Frontal cortex (tissue), 4 donors: Measurements from ENCODE around the gene BACH2. TPM values are rescaled to one million over a fixed set of nuclear protein-coding genes. Genes with fewer than 3 reads are reported as not detected.
A peak's percentile ranks its signal among the peaks of the same experiment; 100 is the strongest.

ENCODE experiments used
- DNase-seq, 2 donors: peaks; one replicate each; pipeline ENCODE4 v3.0.0; 2012; ENCODE audit warnings: low spot score in 2 of 2
- FAIRE-seq: peaks from 2 replicates; lab custom pipeline; 2012; peaks lifted over from hg19 to GRCh38; lab: Jason Lieb, UNC
- total RNA-seq: library from RNA; depleted of rRNA; stranded (reverse); fragments of >200 nt; gene quantifications from one replicate; pipeline ENCODE4 v1.2.3, GENCODE V29; 2014
- donor health status: control.
- donor health status: control.
- donor health status: control.

BACH2 gene
- total RNA-seq, 1 donor from 2014 or later, result 48.9 TPM

DNA sequence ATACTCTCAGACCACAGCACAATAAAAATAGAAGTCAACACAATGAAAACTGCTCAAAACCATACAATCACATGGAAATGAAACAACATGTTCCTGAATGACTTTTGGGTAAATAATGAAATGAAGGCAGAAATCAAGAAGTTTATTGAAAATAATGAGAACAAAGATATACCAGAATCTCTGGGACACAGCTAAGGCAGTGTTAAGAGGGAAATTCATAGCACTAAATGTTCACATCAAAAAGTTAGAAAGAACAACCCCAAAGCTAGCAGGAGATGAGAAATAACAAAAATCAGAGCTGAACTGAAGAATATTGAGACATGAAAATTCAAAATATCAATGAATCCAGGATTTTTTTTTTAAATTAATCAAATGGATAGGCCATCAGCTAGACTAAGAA lies 183.3 kb downstream of the BACH2 start:
- DNase-seq, result no peak
- no peak for FAIRE-seq

DNA sequence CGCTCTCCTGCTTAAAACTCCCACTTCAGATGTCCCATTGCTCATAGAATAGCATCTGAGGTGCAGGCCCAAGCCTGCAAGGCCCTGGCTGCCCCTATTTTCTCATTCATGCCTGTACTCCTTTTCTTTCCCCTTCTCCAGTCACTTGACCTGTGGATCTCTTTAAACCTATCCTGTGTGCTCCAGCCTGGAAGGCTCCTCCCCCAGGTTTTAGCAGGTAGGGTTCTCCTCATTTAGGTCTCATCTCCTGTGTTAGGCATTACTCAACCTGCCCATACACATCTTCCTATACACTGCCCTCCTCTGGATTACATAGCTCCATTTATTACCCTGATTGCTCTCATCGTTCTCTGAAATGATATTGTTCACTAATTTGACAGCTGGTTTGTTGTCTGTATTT lies 185.3 kb downstream of the BACH2 start:
- FAIRE-seq (no peak), DNase-seq (no peak)

DNA sequence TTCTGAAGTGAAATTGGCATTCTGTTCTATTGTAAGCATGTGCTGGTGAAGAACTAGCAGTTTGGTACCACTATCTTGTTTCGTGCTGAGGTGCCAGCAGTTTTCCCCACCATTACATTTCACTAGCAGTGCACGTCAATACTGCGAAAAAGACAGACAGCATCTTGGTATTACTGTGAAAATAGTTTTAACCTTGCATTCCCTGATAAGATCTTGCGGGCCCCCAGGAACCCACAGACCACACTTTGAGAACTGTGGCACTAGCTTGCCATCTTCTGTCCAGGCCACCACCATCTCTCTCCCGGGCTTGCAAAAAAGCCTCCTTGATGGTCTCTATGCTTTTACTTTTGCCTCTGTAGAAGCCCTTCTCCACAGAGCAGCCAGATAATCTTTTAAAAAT lies 185.7 kb downstream of the BACH2 start:
- DNase-seq (no peak), FAIRE-seq (no peak)

DNA sequence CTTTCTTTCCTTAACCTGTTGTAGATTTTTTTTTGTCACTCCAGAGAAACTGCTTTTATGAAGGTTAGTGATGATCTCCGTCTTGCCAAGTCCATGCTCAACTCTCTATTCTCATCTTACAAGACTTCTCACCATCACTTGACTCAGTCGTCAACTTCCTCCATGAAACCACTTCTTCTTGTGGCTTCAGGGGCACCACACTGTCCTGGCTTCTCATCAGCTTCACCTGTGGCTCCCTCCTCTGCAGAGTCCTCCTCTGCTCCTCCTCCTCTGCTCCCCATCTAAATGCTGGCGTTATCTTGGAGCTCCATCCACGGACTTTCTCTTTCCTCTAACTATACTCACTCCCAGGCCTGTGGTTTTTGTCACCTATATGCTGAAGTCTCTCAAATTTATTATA lies 187.5 kb downstream of the BACH2 start:
- no peak for FAIRE-seq

DNA sequence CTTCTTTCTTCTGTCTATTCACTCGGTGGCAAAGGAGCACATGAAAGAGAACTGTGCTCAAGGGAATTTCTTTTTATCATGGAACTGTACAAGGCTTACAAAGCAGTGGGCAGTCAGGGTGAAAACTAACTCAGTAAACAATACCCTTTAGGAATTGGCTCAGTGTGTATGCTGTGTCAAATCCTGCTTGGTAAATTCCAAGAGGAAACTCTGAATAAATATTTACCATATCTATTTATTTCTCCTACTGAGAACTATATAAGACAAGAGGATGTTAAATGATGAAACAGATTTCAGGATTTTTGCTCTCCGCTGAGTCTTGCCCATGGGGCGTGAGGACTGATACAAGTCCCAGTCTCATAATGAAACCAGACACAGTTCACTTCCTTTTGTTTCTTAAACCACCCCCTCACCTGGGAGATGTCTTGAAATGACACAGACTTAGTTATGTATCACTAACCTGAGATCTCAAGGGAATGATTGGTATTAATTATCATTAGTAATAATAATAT lies 188.8 kb downstream of the BACH2 start:
- FAIRE-seq, result no peak
- DNase-seq, result no peak

More for the DNA sequence above, 187.5 kb downstream of the BACH2 start:
- DNase-seq, result no peak

DNA sequence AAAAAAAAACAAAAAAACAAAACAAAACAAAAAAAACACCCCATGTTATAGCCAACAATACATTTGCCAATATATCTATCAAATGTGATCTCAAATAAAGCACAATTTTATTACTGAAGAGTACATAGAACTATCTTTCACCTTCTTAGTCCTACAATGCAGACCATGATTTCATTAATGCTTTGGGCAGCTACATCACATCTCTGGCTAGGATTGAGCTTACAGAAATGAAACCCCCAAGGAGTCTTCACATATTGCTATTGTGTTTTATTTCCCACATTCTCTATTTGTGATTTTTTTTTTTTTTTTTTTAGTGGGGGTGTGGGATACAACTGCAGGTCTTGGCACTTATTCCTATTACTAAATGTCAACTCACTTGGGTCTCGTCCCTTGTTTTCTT lies 189.3 kb downstream of the BACH2 start:
- no peak for DNase-seq
- FAIRE-seq, result no peak

DNA sequence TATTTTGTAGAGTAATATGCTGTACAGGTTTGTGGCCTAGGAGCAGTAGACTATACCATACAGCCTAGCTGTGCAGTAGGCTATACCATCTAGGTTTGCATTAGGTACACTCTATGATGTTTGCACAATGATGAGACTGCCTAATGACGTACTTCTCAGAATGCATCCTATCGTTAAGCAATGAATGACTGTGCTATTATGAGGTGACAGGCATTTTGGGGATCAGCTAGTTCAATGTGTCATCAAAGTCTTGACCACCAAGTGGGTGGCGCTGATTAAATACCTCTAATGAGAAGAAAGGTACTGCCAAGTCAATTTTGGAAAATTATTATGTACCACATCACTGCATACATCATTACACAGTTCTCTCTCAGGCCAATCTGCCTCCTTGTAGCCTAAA lies 190.2 kb downstream of the BACH2 start:
- FAIRE-seq, result no peak
- DNase-seq, result no peak

DNA sequence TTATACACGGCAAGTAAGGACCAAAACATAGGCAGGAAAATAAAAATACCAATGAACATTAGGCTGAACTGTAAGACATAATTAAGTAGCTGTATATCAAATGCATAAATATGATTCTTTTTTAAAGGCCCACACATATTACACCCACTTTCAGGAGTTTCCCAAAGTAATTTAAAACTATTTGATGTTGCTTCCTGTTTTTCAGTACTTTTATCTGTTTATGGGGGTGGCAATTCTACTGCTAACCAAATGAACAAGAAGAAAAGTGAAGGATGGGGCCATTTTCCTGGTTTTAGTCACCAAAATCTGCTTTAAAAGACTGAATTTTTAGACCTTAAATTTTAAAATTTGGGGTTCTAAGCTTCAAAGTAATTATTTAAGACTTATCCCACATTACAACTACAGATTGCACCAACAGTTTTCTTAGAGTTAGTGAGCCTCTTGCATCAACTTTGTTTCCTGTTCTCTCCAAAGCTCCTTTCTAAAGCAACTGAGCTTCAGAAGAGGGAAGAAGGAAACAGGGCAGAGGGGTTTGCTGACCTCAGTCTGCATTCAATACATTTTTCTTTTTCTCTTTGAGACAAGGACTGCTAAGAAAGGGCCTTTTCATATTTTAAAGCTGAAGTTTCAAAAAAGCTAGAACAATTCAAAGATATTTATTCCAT lies 191.0 kb downstream of the BACH2 start:
- no peak for DNase-seq
- FAIRE-seq, result no peak

DNA sequence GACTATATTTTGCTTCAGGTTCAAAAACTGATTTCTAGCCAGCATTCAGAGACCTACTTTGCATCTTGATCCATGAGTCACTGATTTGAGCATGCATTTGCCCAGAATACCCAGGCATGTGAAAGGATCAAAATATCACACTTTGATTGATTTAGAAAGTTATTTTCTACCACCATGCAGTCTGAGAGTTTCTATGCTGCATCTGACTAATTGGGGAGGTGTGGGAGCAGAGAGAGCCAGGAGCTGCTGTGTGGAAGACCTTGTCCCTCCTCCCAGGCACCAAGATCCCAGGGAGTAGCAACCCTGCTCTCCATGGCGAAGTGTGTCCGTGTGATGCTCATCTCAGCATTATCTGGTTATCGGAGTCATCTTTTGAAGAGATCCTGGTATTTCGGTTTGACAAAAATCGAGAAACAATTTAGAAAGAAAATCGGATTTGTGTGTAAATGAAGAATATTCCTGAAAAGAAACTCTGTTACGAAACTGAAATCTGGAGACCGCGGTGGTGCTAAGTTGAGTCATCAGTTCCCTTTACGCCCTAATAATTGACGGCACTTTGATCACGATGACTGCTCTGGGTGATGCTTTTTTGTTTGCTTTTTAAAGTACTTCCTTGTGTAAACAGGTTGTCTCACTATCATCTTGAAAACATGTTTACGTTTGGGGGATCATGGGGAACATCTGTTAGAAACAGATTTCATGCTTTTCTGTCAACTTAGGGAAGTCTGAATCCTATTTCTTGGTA lies 193.4 kb downstream of the BACH2 start:
- FAIRE-seq (no peak), DNase-seq (no peak)

DNA sequence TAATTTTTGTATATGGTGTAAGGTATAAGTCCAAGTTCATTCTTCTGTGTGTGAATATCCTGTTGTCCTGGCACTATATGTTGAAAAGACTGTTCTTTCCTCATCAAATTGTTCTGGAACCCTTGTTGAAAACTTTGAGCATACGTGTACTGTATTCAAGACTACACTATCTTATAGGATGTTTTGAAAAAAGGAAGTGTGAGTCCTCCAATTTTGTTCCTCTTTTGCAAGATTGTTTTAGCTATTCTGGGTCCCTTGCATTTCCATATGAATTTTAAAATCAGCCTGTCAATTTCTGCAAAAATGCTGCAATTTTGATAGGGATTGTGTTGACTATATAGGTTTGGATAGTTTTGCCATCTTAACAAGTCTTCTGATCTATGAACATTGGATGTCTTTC lies 195.2 kb downstream of the BACH2 start:
- DNase-seq, result no peak
- no peak for FAIRE-seq

DNA sequence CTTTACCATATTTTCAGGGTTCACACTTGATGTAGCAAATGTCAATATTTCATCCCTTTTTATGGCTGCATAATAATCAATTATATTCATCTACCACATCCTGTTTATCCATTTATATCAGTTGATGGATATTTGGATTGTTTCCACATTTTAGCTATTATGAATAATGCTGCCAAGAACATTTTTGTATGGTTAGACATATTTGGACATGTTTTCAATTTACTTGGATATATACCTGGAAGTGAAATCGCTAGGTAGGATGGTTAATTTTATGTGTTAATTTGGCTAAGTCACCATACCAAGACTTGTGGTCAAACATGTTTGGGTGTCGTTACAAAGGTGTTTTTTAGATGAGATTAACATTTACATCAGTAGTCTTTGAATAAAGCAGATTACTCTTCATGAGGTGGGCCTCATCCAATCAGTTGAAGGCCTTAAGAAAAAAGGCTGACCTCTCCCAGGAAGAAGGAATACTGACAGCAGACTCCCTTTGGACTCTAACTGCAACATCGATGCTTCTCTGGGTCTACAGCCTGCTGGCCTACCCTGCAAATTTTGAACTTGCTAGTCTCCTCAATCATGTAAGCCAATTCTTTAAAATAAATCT lies 196.5 kb downstream of the BACH2 start:
- FAIRE-seq, result no peak
- DNase-seq, result no peak

DNA sequence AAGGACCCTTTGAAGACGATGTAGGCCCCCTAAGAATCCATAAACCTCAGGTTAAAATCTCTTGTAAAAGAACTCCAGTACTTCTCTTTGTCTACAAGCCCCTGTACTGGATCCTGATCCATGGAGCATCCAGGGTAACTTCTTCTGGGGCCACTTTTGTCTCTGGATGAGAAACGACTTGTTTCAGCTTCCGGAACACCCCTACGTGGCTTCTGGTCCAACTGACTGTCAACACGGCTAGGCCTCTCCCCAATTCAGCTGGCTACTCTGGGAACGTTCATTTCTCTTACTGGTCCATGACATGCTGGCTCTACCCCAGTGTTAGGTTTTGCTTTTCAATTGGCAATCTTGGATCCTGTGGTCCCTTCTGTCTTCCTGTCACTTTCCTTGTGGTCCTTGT lies 198.0 kb downstream of the BACH2 start:
- no peak for FAIRE-seq
- no peak for DNase-seq

DNA sequence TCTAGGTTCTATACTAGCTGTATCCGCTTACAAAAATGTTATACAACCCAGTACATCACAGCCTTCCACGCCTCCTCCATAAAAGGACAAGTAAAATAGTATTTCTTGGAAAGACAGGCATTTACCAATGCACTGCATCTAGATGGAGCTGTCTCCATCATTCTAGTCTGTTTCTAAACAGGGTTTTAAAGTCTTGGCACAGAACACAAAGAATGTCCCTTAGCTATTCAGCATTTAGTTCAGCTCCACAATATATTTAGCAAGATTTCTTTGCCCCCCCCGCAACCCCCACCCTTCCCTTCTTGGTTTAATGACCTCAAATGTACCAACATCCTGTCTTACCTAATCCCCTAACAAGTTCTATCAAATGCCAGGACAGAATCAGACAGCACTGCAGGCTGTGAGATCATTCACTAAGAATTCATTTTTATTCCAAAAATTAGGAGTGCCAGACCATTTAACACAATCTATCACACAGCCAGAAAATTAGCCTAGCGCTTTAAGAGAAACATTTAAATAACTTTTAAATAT lies 198.6 kb downstream of the BACH2 start:
- FAIRE-seq, result peak; percentile 8

DNA sequence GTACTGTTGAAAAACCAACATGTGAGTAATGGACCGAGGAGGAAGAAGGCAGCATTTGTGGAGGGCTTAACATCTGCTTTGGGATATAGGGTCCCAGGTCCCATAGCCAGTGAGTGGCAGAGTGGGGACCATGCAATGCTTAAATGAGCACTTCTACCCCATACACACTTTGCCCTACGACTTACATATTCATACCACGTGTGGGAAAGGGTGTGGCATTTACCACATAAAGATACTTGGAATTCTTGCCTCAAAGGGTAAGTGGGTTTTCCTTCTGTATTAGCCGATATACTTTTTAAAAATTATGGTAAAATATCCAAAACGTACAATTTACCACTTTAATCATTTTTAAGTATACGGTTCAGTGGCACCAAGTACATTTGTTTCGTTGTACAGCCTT lies 199.3 kb downstream of the BACH2 start:
- DNase-seq, result no peak
- no peak for FAIRE-seq

More for the DNA sequence above, 198.6 kb downstream of the BACH2 start:
- peak in 1 of 2 donors; percentile 27 for DNase-seq

DNA sequence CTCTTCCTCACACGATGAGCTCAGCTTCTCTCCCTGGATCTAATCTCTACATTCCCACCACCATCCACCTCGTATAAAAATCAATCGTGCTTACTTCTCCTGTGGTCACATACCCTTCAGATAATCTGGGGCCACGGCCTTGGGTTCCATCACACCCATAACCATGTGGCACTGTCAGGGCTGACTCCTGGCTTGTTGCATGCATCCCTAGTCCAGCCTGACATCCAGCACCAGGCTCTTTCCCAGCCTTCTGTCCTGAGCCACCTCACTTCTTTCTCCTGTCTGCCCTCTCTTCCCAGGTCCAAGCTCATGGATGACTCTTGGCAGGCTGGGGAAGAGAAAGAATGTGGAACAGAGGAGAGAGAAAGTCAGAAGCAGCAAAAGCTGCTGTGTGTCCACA lies 199.8 kb downstream of the BACH2 start:
- FAIRE-seq (no peak), DNase-seq (no peak)

DNA sequence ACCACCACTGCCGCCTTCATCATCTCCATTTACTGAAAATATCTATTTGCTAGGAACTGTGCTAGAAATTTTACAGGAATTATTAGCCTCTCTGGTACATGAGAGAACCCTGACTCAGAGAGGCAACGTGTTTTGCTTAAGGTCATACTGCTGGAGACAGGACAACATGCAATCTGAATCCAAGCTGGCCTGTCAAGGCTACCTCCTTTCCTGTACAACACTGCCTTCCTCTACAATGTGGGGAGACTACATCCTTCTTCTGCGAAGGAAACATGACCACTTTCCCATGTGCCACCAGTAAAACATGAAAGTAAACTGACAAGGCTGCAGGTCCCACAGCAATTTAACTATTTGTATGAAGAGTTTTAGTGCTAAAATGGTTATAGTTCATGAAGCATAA lies 200.9 kb downstream of the BACH2 start:
- FAIRE-seq (no peak), DNase-seq (no peak)

DNA sequence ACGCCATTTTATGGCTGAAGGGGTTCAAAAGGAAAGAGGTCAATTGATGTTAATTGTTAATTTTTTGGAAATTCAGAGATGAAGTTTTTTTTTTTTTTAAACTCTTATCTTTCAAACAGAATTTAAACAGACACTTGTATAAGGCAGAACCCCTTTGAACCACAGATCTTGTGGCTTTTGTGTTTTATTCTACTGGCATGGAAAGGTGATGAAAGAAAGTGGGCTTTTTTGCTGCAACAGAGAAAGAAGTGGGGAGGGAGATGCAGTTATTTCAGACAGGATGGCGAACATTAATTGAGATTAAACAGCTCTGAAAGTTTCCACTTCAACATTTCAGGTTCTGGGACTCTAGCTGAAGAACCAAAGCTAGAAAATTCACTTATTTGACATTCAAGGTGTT lies 201.5 kb downstream of the BACH2 start:
- FAIRE-seq (no peak), DNase-seq (no peak)

DNA sequence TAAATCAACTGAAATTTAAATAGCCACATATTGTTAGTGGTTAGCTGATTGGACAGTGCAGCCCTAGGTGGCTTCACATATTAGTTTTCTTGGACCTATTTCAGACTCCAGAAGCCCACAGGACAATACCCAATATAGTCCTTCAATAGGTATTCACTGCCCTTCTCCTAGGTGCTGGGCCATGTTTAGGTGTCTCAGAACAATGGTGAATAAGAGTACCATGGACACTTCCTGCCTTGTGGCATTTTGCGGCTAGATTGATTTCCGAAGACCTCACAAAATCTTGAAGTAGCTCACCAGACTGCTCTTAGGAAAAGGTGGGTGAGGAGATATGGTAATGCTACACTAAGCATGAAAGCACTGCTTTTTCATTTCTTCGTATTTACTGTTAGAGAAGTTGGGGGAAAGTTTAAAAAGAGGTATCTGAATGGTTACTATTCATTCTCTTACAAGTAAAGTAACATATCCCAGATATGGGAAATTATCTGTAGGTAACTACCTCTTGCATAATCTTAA lies 203.0 kb downstream of the BACH2 start:
- FAIRE-seq, result no peak

DNA sequence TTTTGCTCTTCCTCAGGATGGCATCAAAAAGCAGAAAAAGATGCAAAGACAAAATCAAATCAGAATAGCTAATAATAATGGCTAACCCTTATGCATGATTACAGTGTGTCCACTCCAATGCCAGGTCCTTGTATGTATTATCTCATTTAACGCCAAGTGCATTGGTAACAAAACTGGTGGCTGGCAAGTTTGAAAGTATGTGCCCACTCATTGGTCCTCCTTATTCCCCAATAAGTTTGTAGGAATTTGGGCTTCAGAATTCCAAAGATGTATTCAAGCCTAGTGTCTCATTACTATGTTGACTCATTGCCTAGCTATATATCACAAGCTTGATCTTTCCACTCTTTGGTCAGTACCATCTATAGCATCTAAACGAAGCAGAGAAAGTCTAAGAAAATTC lies 205.8 kb downstream of the BACH2 start:
- FAIRE-seq, result no peak
- no peak for DNase-seq

More for the DNA sequence above, 203.0 kb downstream of the BACH2 start:
- DNase-seq, result no peak

DNA sequence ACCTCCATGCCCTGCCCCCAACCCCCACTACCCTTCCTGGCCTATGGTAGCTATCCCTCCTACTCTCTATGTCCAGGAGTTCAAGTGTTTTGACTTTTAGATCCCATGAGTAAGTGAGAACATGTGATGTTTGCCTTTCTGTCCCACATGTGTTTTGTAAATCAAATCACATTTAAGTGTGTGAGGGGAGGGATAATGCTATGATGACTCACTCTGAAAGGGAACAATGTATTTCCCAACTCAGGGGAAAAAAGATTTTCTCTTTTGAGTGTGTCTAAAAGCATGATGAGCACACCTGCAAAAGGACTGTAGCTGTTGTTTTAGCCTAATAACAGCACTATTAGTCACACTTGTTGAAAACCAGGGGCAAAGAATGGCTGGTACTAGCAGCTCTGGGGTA lies 208.6 kb downstream of the BACH2 start:
- FAIRE-seq (no peak), DNase-seq (no peak)
